Measurements from ENCODE around the gene MRPL34.
A peak's percentile ranks its signal among the peaks of the same experiment; 100 is the strongest.

The MRPL34 gene

DNA sequence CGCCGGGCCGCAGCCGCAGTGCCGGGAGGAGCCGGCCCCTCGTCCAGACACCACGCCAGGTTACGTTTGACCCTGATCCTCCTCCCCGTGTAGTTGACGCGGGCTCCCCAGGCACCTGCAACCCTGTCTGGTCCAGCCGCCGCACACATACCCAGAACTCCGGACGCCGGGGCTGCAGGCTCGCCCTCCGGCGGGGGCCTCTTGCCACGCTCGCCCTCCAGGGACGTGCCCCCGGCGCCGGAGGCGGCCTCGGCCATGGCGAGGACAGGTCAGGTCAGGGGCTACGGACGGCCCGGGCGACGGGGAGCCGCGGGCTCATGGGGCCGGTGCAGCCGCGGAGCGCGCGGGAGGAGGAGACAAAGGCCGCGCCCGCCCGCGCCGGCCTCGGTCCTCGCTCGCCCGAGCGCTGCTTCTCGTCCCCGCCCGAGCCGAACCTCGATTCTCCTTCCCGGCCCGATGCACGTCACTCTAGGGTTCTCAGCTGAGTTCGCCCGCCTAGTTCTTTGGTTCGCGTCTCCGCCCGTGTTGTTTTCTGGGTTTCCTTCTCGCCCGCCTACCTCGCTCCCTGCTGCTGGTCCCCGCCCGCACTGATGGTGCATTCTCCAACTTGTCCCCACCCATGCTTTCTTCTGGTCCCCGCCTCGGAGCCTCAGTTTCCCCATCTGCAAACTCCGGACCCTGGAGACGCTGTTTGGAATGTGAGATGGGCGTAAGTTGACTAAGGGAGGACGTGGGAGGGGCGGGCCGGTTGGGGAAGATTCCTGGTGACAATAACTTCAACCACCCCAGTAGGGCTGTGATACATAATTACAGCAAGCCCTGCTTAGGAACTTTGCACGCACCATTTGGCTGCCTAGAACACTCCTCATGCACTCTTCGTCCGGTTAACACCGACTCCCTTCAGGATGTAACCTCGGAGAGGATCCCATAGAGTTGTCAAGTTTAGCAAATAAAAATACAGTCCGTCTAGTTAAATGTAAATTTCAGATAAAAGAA lies 29.0 kb downstream of the MRPL34 start, which contains the start of gene ANO8:
ANO8 (minus strand) TSS at position 442 of the 996 bp plus-strand sequence; CDS start at position 257, 185 bp downstream.
- H3K27me3 Mint-ChIP-seq (ENCODE audit: low read depth, poor library complexity) = peaks cover 19% of the 10 kb centered on the region
- H3K36me3 Mint-ChIP-seq (ENCODE audit: low read depth) = peaks cover 31% of the 10 kb centered on the region
- H3K27ac Mint-ChIP-seq = no peak within 1 kb of the TSS
- H3K4me3 Mint-ChIP-seq = peak within 1 kb of the TSS; percentile 96
- H3K9me3 Mint-ChIP-seq = no peaks in the 10 kb centered on the region
- H3K4me1 Mint-ChIP-seq = peaks cover 56% of the 10 kb centered on the region
- DNase-seq = peak; percentile 97
- TF ChIP-seq, protein P1, sequence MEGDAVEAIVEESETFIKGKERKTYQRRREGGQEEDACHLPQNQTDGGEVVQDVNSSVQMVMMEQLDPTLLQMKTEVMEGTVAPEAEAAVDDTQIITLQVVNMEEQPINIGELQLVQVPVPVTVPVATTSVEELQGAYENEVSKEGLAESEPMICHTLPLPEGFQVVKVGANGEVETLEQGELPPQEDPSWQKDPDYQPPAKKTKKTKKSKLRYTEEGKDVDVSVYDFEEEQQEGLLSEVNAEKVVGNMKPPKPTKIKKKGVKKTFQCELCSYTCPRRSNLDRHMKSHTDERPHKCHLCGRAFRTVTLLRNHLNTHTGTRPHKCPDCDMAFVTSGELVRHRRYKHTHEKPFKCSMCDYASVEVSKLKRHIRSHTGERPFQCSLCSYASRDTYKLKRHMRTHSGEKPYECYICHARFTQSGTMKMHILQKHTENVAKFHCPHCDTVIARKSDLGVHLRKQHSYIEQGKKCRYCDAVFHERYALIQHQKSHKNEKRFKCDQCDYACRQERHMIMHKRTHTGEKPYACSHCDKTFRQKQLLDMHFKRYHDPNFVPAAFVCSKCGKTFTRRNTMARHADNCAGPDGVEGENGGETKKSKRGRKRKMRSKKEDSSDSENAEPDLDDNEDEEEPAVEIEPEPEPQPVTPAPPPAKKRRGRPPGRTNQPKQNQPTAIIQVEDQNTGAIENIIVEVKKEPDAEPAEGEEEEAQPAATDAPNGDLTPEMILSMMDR (IDR thresholded peaks at IDR 0.05) = no peak

DNA sequence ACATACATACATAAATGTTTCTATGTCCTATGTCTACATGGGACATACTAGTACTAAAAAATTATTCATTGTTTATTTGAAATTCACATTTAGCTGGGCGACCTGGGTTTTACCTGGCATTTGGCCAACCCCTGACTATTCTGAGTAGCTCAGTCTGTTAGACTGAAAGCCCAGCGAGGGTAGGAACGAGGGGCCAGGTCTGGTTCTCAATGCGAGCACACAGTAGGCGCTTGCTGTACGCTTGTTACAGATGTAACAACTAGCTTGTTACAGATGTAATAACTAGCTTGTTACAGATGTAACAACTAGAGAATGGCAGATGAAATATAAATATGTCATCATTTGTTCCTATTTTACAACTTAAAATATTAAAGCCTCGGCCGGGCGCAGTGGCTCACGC lies 29.9 kb downstream of the MRPL34 start:
- Mint-ChIP-seq H3K4me1 (peaks cover 56% of the 10 kb centered on the region), H3K27me3 (ENCODE audit: low read depth, poor library complexity) (peaks cover 12% of the 10 kb centered on the region), H3K36me3 (ENCODE audit: low read depth) (peaks cover 23% of the 10 kb centered on the region), H3K27ac (no peak overlapping the region), H3K4me3 (peak overlapping the region; percentile 96), H3K9me3 (no peaks in the 10 kb centered on the region)
- TF ChIP-seq, protein P1 (IDR thresholded peaks at IDR 0.05) = no peak
- DNase-seq = no peak

DNA sequence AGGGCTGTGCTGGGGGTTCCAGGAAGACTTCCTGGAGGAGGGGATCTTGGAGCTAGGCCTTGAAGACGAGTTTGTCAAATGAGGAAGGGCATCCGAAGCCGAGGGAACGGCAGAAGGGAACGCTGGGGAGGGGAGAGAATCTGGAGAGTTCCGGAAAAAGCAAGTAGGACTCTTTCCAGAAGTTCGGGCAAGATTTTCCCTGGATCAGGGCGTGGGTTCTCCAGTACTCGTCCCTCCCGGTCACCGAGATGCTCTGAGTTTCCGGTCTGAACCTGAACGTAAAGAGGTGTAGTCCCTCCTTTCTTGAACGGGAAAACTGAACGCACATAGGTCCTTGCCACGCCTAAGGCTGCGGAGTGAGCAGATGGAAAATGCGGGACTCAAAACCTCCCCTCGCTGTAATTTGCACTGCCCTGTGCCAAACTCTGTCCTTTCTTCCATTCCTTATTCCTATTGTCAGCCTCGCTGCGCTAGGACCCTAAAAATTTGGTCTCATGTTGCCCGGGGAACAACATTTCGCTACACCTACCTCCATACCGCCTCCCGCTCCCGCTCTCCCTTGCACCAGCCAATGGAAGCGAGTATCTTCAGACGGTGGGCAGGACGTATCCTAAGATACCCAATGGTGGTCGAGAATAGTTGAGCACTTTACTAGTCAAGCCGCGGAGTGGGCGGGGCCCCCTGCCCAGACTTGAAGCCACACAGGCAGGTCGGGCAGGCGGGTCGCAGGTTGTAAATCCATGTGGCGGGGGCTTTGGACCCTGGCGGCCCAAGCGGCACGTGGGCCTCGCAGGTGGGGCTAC lies 31.4 kb downstream of the MRPL34 start, which contains the start of gene GTPBP3:
GTPBP3 (plus strand) TSS at position 682 of the 803 bp plus-strand sequence; CDS start at position 741, 59 bp downstream.
- H3K27me3 Mint-ChIP-seq (ENCODE audit: low read depth, poor library complexity) = peaks cover 5% of the 10 kb centered on the region
- peaks cover 61% of the 10 kb centered on the region for H3K4me1 Mint-ChIP-seq
- peak within 1 kb of the TSS; percentile 96 for H3K4me3 Mint-ChIP-seq
- H3K27ac Mint-ChIP-seq = peak within 1 kb of the TSS; percentile 93
- no peaks in the 10 kb centered on the region for H3K9me3 Mint-ChIP-seq
- peaks cover 13% of the 10 kb centered on the region for H3K36me3 Mint-ChIP-seq (ENCODE audit: low read depth)
- DNase-seq = peak; percentile 96
- TF ChIP-seq, protein P1 (IDR thresholded peaks at IDR 0.05) = no peak

DNA sequence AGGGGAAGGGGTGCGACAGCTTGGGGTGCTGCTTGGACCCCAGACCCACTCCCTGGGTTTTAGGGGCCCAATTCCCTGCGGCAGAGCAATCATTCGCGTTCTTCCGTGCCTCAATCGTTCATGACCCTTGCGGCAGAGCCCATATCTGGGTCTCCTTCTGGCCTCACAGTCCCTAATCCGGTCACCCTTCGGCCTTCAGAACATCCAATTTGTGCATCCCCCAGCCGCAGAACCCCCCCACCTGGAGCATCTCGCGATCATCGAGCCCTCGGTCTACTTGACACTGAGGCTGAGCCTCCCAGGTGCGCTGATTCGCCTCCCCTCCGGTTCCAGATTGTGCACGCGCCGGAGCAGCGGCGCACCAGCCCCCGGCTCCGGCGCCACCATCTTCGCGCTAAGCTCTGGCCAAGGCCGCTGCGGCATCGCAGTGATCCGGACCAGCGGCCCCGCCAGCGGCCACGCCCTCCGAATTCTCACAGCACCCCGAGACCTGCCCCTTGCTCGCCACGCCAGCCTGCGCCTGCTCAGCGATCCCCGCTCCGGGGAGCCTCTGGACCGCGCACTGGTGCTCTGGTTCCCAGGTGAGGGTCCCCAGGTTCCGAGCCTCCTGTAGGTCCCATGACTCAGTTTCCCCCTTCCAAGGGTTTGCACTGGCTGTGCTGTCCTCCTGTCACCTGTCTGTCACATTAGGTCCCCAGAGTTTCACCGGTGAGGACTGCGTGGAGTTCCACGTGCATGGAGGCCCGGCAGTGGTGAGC lies 32.2 kb downstream of the MRPL34 start:
- H3K9me3 Mint-ChIP-seq = no peaks in the 10 kb centered on the region
- peak; percentile 53 for DNase-seq
- H3K4me1 Mint-ChIP-seq = peaks cover 56% of the 10 kb centered on the region
- H3K36me3 Mint-ChIP-seq (ENCODE audit: low read depth) = peaks cover 9% of the 10 kb centered on the region
- H3K4me3 Mint-ChIP-seq = peak overlapping the region; percentile 96
- peaks cover 7% of the 10 kb centered on the region for H3K27me3 Mint-ChIP-seq (ENCODE audit: low read depth, poor library complexity)
- TF ChIP-seq, protein P1 (IDR thresholded peaks at IDR 0.05) = no peak
- no peak overlapping the region for H3K27ac Mint-ChIP-seq

DNA sequence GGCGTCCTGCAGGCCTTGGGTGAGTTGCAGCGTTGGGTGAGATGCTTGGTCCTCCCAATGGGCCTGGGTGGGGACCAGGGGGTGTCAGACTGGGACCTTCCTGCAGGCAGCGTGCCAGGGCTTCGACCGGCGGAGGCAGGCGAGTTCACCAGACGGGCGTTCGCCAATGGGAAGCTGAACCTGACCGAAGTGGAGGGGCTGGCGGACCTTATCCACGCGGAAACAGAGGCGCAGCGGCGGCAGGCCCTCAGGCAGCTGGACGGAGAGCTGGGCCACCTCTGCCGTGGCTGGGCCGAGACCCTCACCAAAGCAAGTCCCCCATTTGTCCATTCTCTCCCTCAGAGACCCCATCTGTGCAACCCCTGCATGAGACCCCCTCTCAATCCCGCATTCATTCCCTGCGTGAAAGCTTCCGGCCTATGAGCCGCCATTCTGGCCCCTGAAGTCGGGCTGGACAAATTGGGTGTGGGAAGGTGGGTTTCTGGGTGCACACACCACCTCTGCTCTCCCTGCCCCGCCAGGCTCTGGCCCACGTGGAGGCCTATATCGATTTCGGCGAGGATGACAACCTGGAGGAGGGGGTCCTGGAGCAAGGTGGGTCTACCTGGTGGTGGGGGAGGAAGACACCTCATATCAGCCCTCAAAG lies 32.9 kb downstream of the MRPL34 start:
- peak overlapping the region; percentile 96 for H3K4me3 Mint-ChIP-seq
- TF ChIP-seq, protein P1 (IDR thresholded peaks at IDR 0.05) = no peak
- H3K9me3 Mint-ChIP-seq = no peaks in the 10 kb centered on the region
- peaks cover 6% of the 10 kb centered on the region for H3K36me3 Mint-ChIP-seq (ENCODE audit: low read depth)
- peaks cover 3% of the 10 kb centered on the region for H3K27me3 Mint-ChIP-seq (ENCODE audit: low read depth, poor library complexity)
- DNase-seq = no peak
- no peak overlapping the region for H3K27ac Mint-ChIP-seq
- peaks cover 53% of the 10 kb centered on the region for H3K4me1 Mint-ChIP-seq

Measured in nephron progenitor cell (in vitro differentiated cells).